Measurements from ENCODE around the gene CC2D2A. TPM values are rescaled to one million over a fixed set of nuclear protein-coding genes. Genes with fewer than 3 reads are reported as not detected.

The CC2D2A gene
- total and polyA plus RNA-seq, 8 donors: 22.8 to 56.3 (median 48.5) TPM

DNA sequence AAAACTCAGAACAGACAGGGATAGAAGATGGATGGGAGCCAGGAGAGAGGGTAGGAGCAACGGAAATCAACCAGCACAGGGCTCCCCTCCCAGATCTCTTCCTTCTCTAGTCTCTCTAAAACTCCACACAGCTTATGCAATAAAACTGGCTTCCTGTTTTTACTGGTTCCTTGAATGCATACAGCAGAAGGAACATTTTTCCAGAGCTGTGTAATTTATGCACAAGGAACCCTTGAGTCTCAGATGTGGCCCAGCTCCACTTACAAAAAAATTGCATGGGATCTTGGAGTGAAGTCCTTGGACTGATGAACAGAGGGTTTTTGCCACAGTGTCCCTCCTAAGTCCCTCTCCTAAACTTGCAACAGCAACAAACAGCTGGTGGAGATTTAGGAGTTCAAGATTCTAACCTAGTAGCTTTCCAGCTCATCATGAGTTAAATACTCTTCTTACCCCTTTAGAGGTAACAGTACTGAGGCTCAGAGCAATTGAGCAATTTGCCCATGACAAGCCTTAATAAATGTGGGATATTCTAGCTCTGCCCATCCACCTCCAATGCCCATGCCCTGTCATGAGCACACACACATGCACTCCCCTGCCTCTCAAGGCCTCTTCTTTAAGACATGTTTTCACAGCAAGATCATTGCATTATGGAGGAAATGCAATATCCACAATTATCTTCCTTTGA is 18.4 kb upstream of the CC2D2A start:
- DNase-seq (no peak), ATAC-seq (peak; percentile 73)
- no peaks in the 10 kb centered on the region for H3K36me3 ChIP-seq
- no peaks in the 10 kb centered on the region for H3K9me3 ChIP-seq
- peak overlapping the region in 1 of 2 donors; percentile 41 for H3K27ac ChIP-seq
- H3K4me1 ChIP-seq: peaks cover 13 to 22% of the 10 kb centered on the region in 2 donors
- no peaks in the 10 kb centered on the region for H3K27me3 ChIP-seq
- intact Hi-C loops (cut with DNase I): no loop called here
- TF ChIP-seq, protein P1, sequence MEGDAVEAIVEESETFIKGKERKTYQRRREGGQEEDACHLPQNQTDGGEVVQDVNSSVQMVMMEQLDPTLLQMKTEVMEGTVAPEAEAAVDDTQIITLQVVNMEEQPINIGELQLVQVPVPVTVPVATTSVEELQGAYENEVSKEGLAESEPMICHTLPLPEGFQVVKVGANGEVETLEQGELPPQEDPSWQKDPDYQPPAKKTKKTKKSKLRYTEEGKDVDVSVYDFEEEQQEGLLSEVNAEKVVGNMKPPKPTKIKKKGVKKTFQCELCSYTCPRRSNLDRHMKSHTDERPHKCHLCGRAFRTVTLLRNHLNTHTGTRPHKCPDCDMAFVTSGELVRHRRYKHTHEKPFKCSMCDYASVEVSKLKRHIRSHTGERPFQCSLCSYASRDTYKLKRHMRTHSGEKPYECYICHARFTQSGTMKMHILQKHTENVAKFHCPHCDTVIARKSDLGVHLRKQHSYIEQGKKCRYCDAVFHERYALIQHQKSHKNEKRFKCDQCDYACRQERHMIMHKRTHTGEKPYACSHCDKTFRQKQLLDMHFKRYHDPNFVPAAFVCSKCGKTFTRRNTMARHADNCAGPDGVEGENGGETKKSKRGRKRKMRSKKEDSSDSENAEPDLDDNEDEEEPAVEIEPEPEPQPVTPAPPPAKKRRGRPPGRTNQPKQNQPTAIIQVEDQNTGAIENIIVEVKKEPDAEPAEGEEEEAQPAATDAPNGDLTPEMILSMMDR (IDR thresholded peaks at IDR 0.05): no peak
- no peak overlapping the region for H3K4me3 ChIP-seq

DNA sequence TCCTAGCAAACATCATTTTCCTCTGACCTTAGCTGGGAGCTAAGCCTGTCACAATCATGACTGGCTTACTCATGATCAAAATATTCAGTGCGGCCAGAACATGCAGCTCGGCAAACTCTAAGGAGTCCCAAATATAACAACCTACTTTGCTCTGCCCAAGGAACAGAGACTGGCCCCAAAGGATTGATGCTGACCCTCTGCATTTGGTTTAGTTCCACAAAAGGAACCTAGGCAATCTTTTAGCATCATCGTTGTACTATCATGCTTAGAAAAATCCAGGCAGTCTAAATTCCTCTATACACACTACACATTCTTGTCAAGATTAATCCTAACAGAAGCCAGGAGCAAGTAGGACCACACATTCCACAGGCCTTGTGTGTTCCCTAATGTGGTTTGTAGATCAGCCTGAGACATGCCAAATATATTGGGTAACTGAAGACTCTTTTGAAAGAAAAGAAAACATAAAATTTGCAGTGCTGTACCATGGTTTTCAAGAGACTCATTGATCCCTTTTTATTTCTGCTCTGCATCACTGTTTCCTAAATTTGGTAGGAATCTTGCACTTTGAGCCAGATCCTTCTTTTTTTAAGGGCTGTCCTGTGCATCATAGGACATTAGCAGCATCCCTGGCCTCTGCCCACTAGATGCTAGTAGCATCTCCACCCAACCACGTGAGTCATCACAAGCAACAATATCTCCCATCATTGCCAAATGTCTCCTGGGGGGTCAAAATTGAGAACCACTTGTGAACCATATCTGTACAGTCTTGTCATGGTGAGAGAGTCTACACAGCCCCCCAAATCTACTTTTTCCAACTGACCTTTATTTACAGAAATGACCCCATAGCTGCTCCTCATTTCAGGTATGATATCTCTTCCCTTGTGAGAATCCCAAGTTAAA is 17.6 kb upstream of the CC2D2A start:
- Histone ChIP-seq H3K4me3 (no peak overlapping the region), H3K27ac (peak overlapping the region in 1 of 2 donors; percentile 41), H3K36me3 (no peaks in the 10 kb centered on the region), H3K9me3 (no peaks in the 10 kb centered on the region), H3K27me3 (no peaks in the 10 kb centered on the region), H3K4me1 (peaks cover 13 to 27% of the 10 kb centered on the region in 2 donors)
- TF ChIP-seq, protein P1 (IDR thresholded peaks at IDR 0.05): no peak
- DNase-seq (no peak), ATAC-seq (peak; percentile 69)
- intact Hi-C loops (cut with DNase I): no loop called here

DNA sequence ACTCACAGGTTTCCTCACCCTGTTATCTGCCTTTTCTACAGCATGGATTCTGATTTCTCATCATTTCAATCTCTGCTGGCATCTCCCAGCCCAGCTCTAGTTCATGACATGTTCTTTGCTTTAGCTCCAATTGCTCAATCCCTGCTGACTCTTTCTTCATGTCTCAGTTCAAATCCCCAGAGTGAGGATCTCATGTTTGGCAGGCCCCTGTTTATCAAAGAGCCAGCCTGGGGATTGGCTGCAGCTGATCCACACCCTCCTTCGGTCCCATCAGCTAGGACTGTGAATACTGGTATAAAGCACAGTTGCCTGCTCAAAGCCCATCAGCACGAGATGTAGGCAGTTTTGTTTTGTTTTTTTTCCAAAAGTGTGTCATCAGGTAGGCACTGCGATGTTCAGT is 14.4 kb upstream of the CC2D2A start:
- intact Hi-C loops (cut with DNase I): loop anchor here in 1 of 2 donors (5.0 kb wide), 1 partner anchor 218 kb away; no protein-coding TSS in a partner anchor
- no peak for DNase-seq
- ATAC-seq: no peak
- H3K27ac ChIP-seq: no peak overlapping the region
- no peaks in the 10 kb centered on the region for H3K27me3 ChIP-seq
- H3K4me1 ChIP-seq: peaks cover 13 to 31% of the 10 kb centered on the region in 2 donors
- H3K9me3 ChIP-seq: no peaks in the 10 kb centered on the region
- no peaks in the 10 kb centered on the region for H3K36me3 ChIP-seq
- TF ChIP-seq, protein P1 (IDR thresholded peaks at IDR 0.05): no peak
- H3K4me3 ChIP-seq: no peak overlapping the region

DNA sequence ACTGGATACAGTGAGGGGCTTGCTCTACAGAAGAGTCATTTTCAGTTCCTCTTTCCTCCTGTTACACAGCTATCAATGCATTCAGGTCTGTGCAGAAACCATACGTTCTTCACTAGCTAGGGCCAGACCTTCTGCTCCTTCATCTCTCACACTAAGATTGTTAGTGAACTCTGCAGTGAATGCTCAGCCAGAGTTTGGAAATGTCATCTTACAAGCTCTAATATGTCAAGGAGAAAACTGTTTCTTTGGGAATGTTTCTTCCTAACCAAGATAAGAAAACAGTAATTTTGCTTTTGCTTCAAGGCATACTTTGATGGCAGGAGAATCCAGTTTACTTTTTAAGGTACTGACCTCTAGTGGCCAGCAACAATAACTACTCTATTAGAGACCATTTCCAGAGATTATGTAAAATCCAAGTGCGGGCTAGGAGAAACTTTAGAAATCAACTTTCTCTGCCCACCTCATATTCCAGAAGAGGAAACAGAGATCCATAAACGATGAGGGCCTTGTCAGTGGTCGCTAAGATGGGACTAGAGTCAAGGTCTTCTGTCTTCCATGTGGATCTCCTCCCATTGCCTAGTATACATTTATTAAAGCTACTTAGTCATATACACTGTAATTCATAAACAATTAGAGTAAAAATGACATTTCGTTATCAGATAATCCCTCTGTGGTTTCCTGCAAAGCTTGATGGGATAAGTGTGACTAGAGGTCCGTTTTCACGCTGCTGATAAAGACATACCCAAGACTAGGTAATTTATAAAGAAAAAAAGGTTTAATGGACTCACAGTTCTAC is 12.1 kb upstream of the CC2D2A start:
- ATAC-seq (peak; percentile 93), DNase-seq (peak in 2 of 4 donors; percentile 57 to 70)
- H3K36me3 ChIP-seq: no peaks in the 10 kb centered on the region
- peaks cover 0 to 14% of the 10 kb centered on the region in 2 donors for H3K4me1 ChIP-seq
- H3K27ac ChIP-seq: peak overlapping the region in 1 of 2 donors; percentile 30
- intact Hi-C loops (cut with DNase I): loop anchor here in 1 of 2 donors (5.0 kb wide), 1 partner anchor 220 kb away; no protein-coding TSS in a partner anchor
- TF ChIP-seq, protein P1 (IDR thresholded peaks at IDR 0.05): peak; percentile 52 to 68
- no peak overlapping the region for H3K4me3 ChIP-seq
- H3K9me3 ChIP-seq: no peaks in the 10 kb centered on the region
- H3K27me3 ChIP-seq: no peaks in the 10 kb centered on the region
